IMR-90 (cell line): ENCODE data around the gene RXRG. TPM values are rescaled to one million over a fixed set of nuclear protein-coding genes. Genes with fewer than 3 reads are reported as not detected.

ENCODE experiments used
- ATAC-seq: fragments of 200-7000 bp; cut with Tn5 transposase; 2 replicates; pipeline ENCODE4 v1.9.1; 2020; ENCODE audit warnings: low read depth, mild to moderate bottlenecking, moderate library complexity
- BruUV-seq: library from RNA; stranded (reverse); fragments of 400-500 nt; replicated peaks from 2 replicates; lab custom pipeline; 2021; lab: Mats Ljungman, UMichigan
- CTCF ChIA-PET: fragments of 300-600 bp; formaldehyde crosslinking; extraction: SDS; loops from one replicate; lab custom pipeline; 2021; ENCODE audit warnings: antibody characterized with exemption; lab: Yijun Ruan, JAX
- POLR2A ChIA-PET: fragments of 300-600 bp; sonication (Branson Sonifier 250); formaldehyde crosslinking; loops from one replicate; lab custom pipeline; 2022; ENCODE audit warnings: antibody characterized with exemption; ENCODE audit not compliant: unreplicated experiment; lab: Charles Lee
- DNase-seq: peaks from one replicate; pipeline ENCODE4 v3.0.0; 2013
- H2AFZ ChIP-seq: replicated peaks from 2 replicates; pipeline ENCODE3; 2013; ENCODE audit warnings: low read length, mild to moderate bottlenecking; ENCODE audit not compliant: poor library complexity
- H2AK5ac ChIP-seq: 2 replicates; pipeline ENCODE4 v1.6.1; 2013; ENCODE audit warnings: low read depth, low read length, inconsistent platforms
- H2AK9ac ChIP-seq: replicated peaks from 2 replicates; pipeline ENCODE3; 2013; ENCODE audit warnings: mild to moderate bottlenecking, low read depth, low read length, moderate library complexity; ENCODE audit not compliant: poor library complexity
- H2BK120ac ChIP-seq: 2 replicates; pipeline ENCODE4 v1.6.1; 2013; ENCODE audit warnings: low read depth, low read length, inconsistent platforms
- H2BK15ac ChIP-seq: 3 replicates; pipeline ENCODE4 v1.6.1; 2013; ENCODE audit warnings: low read depth, low read length, inconsistent platforms
- H2BK20ac ChIP-seq: 2 replicates; pipeline ENCODE4 v1.6.1; 2013; ENCODE audit warnings: low read depth, mild to moderate bottlenecking, inconsistent platforms, low read length, moderate library complexity
- H2BK5ac ChIP-seq: 2 replicates; pipeline ENCODE4 v1.6.1; 2013; ENCODE audit warnings: mild to moderate bottlenecking, low read depth, low read length, inconsistent platforms; ENCODE audit not compliant: poor library complexity, severe bottlenecking
- H3K14ac ChIP-seq: replicated peaks from 2 replicates; pipeline ENCODE4 v1.6.1; 2013; ENCODE audit warnings: low read depth, low read length, inconsistent platforms
- H3K18ac ChIP-seq: 2 replicates; pipeline ENCODE4 v1.6.1; 2013; ENCODE audit warnings: low read depth, low read length, control low read depth
- H3K23ac ChIP-seq: 2 replicates; pipeline ENCODE4 v1.6.1; 2013; ENCODE audit warnings: low read depth, low read length, inconsistent platforms
- H3K27ac ChIP-seq: 2 replicates; pipeline ENCODE4 v1.5.1; 2013; ENCODE audit warnings: mild to moderate bottlenecking, control low read depth, low read length; ENCODE audit not compliant: insufficient read depth
- H3K27me3 ChIP-seq: 2 replicates; pipeline ENCODE4 v1.6.1; 2013; ENCODE audit warnings: low read length; ENCODE audit not compliant: control insufficient read depth, insufficient read depth
- H3K36me3 ChIP-seq: 2 replicates; pipeline ENCODE4 v1.6.1; 2013; ENCODE audit warnings: low read length, mixed read lengths; ENCODE audit not compliant: control insufficient read depth, insufficient read depth
- H3K4ac ChIP-seq: 2 replicates; pipeline ENCODE4 v1.6.1; 2013; ENCODE audit warnings: low read depth, low read length, inconsistent platforms
- H3K4me1 ChIP-seq: 2 replicates; pipeline ENCODE4 v1.6.1; 2013; ENCODE audit warnings: low read length, mixed read lengths; ENCODE audit not compliant: control insufficient read depth, insufficient read depth
- H3K4me2 ChIP-seq: 2 replicates; pipeline ENCODE4 v1.6.1; 2013; ENCODE audit warnings: low read depth, mild to moderate bottlenecking, control low read depth, low read length, moderate library complexity
- H3K4me3 ChIP-seq: 2 replicates; pipeline ENCODE4 v1.5.1; 2013; ENCODE audit warnings: low read depth, mild to moderate bottlenecking, control low read depth, low read length, moderate library complexity; ENCODE audit not compliant: insufficient read depth
- H3K56ac ChIP-seq: 2 replicates; pipeline ENCODE4 v1.6.1; 2013; ENCODE audit warnings: low read length, inconsistent platforms; ENCODE audit not compliant: insufficient read depth; ENCODE audit errors: extremely low read depth
- H3K79me1 ChIP-seq, 2 experiments: 2 replicates each; pipeline ENCODE4 v1.6.1; 2013; ENCODE audit warnings: low read length in 2 of 2, inconsistent platforms in 1 of 2, low read depth in 1 of 2
- H3K9ac ChIP-seq: 2 replicates; pipeline ENCODE4 v1.6.1; 2013; ENCODE audit warnings: low read depth, low read length, control low read depth
- H3K9me1 ChIP-seq: 2 replicates; pipeline ENCODE4 v1.6.1; 2013; ENCODE audit warnings: low read length, inconsistent platforms; ENCODE audit not compliant: insufficient read depth
- H3K9me3 ChIP-seq: 2 replicates; pipeline ENCODE4 v1.6.1; 2013; ENCODE audit warnings: low read length; ENCODE audit not compliant: control insufficient read depth, insufficient read depth
- H4K20me1 ChIP-seq: 2 replicates; pipeline ENCODE4 v1.6.1; 2013; ENCODE audit warnings: low read length, inconsistent platforms; ENCODE audit not compliant: insufficient read depth
- H4K5ac ChIP-seq: 2 replicates; pipeline ENCODE4 v1.6.1; 2013; ENCODE audit warnings: mild to moderate bottlenecking, low read depth, low read length, control low read depth
- H4K8ac ChIP-seq, 2 experiments: 2 replicates each; pipeline ENCODE4 v1.6.1; 2013; ENCODE audit warnings: low read depth in 2 of 2, low read length in 2 of 2, control low read depth in 1 of 2, inconsistent platforms in 1 of 2
- H4K91ac ChIP-seq: 2 replicates; pipeline ENCODE4 v1.6.1; 2013; ENCODE audit warnings: low read depth, low read length, inconsistent platforms; ENCODE audit not compliant: insufficient read depth
- BHLHE40 ChIP-seq: fragments of 150-350 bp; IDR thresholded peaks from 2 replicates; pipeline ENCODE4 v1.6.1; 2016; ENCODE audit warnings: mild to moderate bottlenecking, low read depth, low read length
- CEBPB ChIP-seq: IDR thresholded peaks from 2 replicates; pipeline ENCODE4 v1.6.1; 2012; ENCODE audit warnings: low read depth, low read length, improper control_type of control experiment
- CHD1 ChIP-seq: IDR thresholded peaks from 2 replicates; pipeline ENCODE4 v1.6.1; 2012; ENCODE audit warnings: low read depth, low read length, improper control_type of control experiment
- CTCF ChIP-seq: conservative IDR thresholded peaks from 2 replicates; pipeline ENCODE4 v1.5.1; 2012; ENCODE audit warnings: mild to moderate bottlenecking, low read depth, low read length, improper control_type of control experiment
- FOS ChIP-seq: fragments of 150-350 bp; IDR thresholded peaks from 2 replicates; pipeline ENCODE4 v1.6.1; 2016; ENCODE audit warnings: low read depth, low read length
- MAZ ChIP-seq: IDR thresholded peaks from 2 replicates; pipeline ENCODE4 v1.6.1; 2012; ENCODE audit warnings: low read depth, mild to moderate bottlenecking, low read length, improper control_type of control experiment, moderate library complexity, borderline replicate concordance
- MXI1 ChIP-seq: IDR thresholded peaks from 2 replicates; pipeline ENCODE4 v1.6.1; 2012; ENCODE audit warnings: low read depth, mild to moderate bottlenecking, low read length, moderate library complexity, borderline replicate concordance
- NFE2L2 ChIP-seq: fragments of 150-350 bp; IDR thresholded peaks from 2 replicates; pipeline ENCODE4 v1.6.1; 2016; ENCODE audit warnings: low read depth, mild to moderate bottlenecking, low read length
- POLR2A ChIP-seq: IDR thresholded peaks from 2 replicates; pipeline ENCODE4 v1.6.1; 2012; ENCODE audit warnings: mild to moderate bottlenecking, low read depth, low read length
- RCOR1 ChIP-seq: IDR thresholded peaks from 2 replicates; pipeline ENCODE4 v1.6.1; 2012; ENCODE audit warnings: mild to moderate bottlenecking, low read length, improper control_type of control experiment; ENCODE audit not compliant: insufficient replicate concordance
- RFX5 ChIP-seq: IDR thresholded peaks from 2 replicates; pipeline ENCODE4 v1.8.0; 2012; ENCODE audit warnings: low read depth, mild to moderate bottlenecking, low read length, moderate library complexity
- SMC3 ChIP-seq: fragments of 150-350 bp; IDR thresholded peaks from 2 replicates; pipeline ENCODE4 v1.6.1; 2016; ENCODE audit warnings: low read depth, mild to moderate bottlenecking, antibody characterized with exemption, low read length, moderate library complexity
- USF2 ChIP-seq: fragments of 150-350 bp; IDR thresholded peaks from 2 replicates; pipeline ENCODE4 v1.6.1; 2017; ENCODE audit warnings: mild to moderate bottlenecking, antibody characterized with exemption, low read length, low read depth
- WGBS, 2 experiments: methylation state at CpG; one replicate each; pipeline versions ENCODE4 v1.1.5 to v1.1.7; 2013; ENCODE audit warnings: missing lambda C conversion rate in 2 of 2; ENCODE audit not compliant: insufficient read length in 1 of 2; ENCODE audit errors: extremely low coverage in 2 of 2; 5-methylcytosine and 5-hydroxymethylcytosine counted together
- dilution Hi-C: fragments of 300-500 bp; cut with HindIII; formaldehyde crosslinking; loops from one replicate; pipeline ENCODE4 v1.14.3; 2018; ENCODE audit warnings: low sequenced_read_pairs; ENCODE audit not compliant: unreplicated experiment
- in situ Hi-C: fragments of 300-500 bp; cut with MboI; formaldehyde crosslinking; loops from 3 replicates; pipeline ENCODE4 v1.14.3; 2019; ENCODE audit warnings: low sequenced_read_pairs, inconsistent platforms, mixed read lengths
- intact Hi-C: fragments of 100-400 bp; cut with micrococcal nuclease; formaldehyde crosslinking; loops from 2 replicates; pipeline ENCODE4 v1.10.0; 2022
- polyA plus RNA-seq, 3 experiments: library from polyadenylated mRNA; depleted of rRNA; stranded (reverse); fragments of >200 nt; gene quantifications; 2 replicates each; pipeline ENCODE4 v1.2.3, GENCODE V29; 2012; ENCODE audit warnings: low replicate concordance in 1 of 3
- total RNA-seq: library from RNA; depleted of rRNA; stranded (reverse); fragments of >200 nt; gene quantifications from 2 replicates; pipeline ENCODE4 v1.2.3, GENCODE V29; 2012

The RXRG gene
- total and polyA plus RNA-seq, 2 of the 4 experiments (the other 2 are of a cell fraction): not detected

GRCh38 chr1:165481820-165482532 is 37.0 kb upstream of the RXRG start:
- DNase-seq (peak; percentile 84), ATAC-seq (peak; percentile 87)
- Histone ChIP-seq H3K18ac (no peak overlapping the region), H4K8ac (no peak overlapping the region), H2BK120ac (no peak overlapping the region), H3K4ac (no peak overlapping the region), H3K4me3 (no peak overlapping the region), H3K27me3 (peaks cover 3% of the 10 kb centered on the region), H3K14ac (no peak overlapping the region), H3K9ac (no peak overlapping the region), H2BK20ac (no peak overlapping the region), H3K79me1 (no peaks in the 10 kb centered on the region), H4K91ac (no peak overlapping the region), H3K9me1 (no peaks in the 10 kb centered on the region), H3K23ac (no peak overlapping the region), H2BK15ac (no peak overlapping the region), H3K4me2 (no peak overlapping the region), H3K36me3 (no peaks in the 10 kb centered on the region), H3K56ac (no peak overlapping the region), H2BK5ac (no peak overlapping the region), H2AFZ (no peak overlapping the region), H3K27ac (no peak overlapping the region), H4K20me1 (no peaks in the 10 kb centered on the region), H2AK5ac (no peak overlapping the region), H3K9me3 (no peaks in the 10 kb centered on the region), H4K5ac (no peak overlapping the region), H2AK9ac (no peak overlapping the region), H3K4me1 (no peaks in the 10 kb centered on the region)
- no TSS peak for BruUV-seq
- ChIA-PET CTCF (no interaction called here), POLR2A (no interaction called here)
- dilution Hi-C loops: no loop called here
- in situ Hi-C loops: no loop called here
- intact Hi-C loops: no loop called here
- WGBS, 2 experiments: 80% methylated on average over 1 of the region's 6 CpGs; no CpG with 5 or more reads in 1 of the 2 experiments
- TF ChIP-seq BHLHE40 (no peak), CHD1 (no peak), NFE2L2 (no peak), SMC3 (no peak), MXI1 (no peak), USF2 (no peak), MAZ (no peak), FOS (peak; percentile 71), RFX5 (no peak), RCOR1 (peak; percentile 36), POLR2A (no peak), CTCF (no peak), CEBPB (no peak)
